ENCODE measurements around the gene PTPRT.
"Not testable (repeated sequence)": the region's sequence is repeated elsewhere in the genome, so short reads cannot be mapped to it uniquely, and the experiment has no call there.

Gene PTPRT

DNA sequence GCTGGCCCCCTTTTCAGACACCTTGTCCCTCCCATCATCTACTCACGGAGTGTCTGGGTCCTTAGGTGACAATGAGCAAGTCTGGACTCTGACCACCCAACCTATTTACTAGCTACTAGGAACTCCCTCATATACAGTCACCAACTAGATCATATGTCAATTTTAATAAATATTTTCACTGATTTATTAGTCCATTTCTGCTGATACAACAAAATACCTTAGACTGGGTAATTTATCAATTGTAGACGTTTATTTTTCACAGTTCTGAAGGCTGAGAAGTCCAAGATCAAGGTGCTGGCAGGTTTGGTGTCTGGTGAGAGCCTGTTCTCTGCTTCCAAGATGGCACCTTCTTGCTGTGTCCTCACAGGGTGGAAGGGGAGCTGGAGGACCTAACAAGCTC lies 229.7 kb downstream of the PTPRT start:
- DNase-seq, result no peak

DNA sequence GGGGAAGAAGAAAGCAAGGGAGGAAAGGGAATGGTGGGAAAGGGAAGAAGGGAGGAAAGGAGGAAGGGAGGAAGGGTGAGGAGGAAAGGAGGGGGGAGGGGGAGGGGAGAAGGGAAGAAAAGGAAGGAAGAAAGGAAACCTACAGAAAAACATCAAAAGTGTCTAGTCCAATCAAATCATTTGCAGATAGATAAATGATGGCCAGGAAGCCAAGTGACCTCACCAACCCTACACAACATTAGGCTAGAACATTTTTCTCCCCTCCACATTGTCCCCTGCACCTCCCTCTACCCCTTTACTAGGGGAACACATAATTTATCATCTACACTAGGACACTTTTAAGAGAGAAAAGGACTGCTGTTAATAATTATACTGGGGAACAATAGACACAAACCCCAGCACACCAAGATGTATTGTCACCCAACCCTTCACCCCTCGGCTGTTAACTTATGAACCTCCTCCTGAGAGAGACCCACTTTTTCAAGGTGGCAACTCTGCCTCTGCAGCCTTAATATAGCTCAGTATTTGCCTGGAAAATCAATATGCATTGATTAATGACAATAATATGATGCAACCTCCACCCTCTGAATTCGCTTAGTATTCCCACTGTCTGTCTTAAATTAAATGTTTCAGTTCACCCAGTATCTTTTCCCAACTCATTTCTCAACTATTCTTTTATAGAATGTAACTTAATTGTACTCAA lies 231.2 kb downstream of the PTPRT start:
- DNase-seq, result no peak

GRCh38 chr20:42957704-42958095 lies 232.0 kb downstream of the PTPRT start:
- DNase-seq, result no peak

- no peak for DNase-seq
These were observed 232.5 kb downstream of the PTPRT start for GRCh38 chr20:42957018-42957703.

DNA sequence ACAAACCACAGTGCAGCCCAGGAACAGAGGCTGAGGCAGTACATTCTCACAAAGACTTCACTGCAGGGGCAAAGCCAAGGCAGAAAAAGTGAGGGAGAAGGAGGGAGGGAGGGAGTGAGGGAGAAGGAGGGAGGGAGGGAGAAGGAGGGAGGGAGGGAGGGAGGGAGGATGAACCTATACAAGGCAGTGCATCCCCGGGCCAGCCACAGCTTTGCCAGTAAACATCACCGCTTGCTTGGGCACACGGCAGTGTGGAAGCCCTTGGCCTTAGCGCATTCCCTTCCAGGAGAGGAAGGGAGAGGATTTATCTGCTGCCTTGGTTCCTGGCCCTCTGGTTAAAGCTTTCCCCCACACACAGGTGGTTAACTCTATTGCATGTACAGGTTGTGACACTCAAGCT lies 234.0 kb downstream of the PTPRT start:
- DNase-seq, result no peak

DNA sequence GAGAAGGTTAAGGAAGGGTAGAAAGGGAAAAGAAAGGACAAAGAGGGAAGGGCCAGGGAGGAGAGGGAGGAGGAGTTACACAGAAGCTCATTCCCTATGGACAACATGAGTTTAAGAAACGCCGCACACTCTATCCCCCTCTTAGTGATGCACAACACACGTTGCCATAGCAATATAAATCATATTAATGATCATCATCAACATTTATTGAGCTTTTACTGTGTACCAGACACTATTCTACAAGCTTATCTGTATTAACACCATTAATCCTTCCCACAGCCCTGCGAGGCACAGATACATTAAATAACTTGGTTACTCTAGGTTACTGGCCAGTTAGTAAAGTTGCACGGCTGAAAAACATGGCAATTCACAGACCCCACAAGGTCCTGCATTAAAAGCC lies 234.8 kb downstream of the PTPRT start:
- DNase-seq, result no peak

GRCh38 chr20:42949950-42950349 lies 239.8 kb downstream of the PTPRT start:
- no peak for DNase-seq

DNA sequence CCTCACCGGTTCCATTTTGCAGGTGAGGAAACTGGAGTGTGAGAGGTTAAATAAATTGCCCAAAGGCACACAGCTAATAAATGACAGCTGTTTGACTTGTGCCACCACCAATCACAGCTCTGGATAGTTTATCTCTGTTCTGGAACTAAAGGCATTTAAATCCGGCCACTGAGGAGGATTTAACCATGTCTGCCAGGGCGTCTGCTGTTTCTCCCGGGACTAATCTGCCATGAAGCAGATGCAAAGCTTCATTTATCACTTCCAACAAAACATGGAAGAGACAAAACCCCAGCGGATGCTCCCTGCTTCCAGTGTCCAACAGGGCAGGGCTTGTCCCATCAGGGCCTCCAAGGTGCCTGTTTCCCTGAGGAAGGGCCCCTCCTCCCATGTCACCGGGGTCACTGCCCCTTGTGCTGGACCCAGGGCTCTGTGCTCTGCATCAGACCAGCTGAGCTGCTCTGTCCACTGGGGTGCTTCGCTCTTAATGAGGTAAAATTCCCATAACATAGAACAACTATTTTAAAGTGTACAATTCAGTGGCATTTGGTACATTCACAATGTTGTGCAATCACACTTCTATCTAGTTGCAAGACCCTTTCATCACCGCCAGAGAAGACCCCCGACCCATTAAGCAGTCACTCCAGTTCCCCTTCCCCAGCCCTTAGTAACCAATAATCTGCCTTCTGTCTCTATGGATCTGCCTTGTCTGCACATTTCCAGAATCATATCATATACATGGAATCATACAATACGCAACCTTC lies 244.3 kb downstream of the PTPRT start:
- no peak for DNase-seq

GRCh38 chr20:42941629-42942028 lies 248.1 kb downstream of the PTPRT start:
- DNase-seq, result no peak

GRCh38 chr20:42938441-42939205 lies 251.1 kb downstream of the PTPRT start:
- DNase-seq, result no peak

GRCh38 chr20:42936482-42936881 lies 253.2 kb downstream of the PTPRT start:
- DNase-seq, result no peak

DNA sequence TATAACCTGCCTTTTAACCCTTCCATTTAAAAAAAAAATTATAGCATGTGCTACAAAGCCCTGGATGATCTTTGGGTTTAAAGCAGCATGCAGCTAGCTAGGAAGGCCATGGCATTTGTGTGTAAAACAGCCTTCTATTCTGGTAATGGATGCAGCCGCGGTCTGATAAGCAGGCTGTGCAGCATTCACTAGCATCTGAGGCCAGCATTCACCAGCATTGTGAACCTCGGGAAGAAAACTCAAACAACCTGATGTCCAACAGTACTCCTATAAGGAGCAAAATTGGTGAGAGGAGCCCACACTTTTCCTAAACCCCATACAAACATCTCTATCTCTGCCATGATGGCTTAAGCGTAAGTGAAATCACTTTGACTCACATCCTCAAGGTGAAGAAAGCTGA lies 265.5 kb downstream of the PTPRT start:
- DNase-seq, result no peak

- no peak for DNase-seq
These were observed 266.3 kb downstream of the PTPRT start for GRCh38 chr20:42923348-42923918.

- no peak for DNase-seq
These were observed 268.9 kb downstream of the PTPRT start for GRCh38 chr20:42920776-42921175.

- DNase-seq, result no peak
These were observed 270.4 kb downstream of the PTPRT start for GRCh38 chr20:42919316-42919715.

DNA sequence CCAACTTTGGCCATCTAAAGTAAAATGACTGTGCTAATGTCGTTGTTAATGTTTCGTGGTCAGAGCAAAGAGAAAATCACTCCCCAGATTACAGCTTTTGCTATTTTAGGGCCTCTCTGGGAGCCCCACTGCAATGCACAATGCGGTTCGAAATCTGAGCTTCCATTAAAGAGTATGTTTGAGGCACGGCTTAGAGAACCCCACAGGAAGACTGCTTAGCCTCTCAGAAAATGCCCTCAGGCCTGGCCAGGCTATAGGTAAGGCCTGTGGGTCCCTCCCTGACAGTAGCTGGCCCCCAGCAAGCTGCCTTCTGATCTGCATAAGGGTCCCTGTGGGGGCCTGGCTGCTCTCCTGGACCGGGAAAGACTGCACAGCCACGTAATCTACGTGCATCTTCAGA lies 274.6 kb downstream of the PTPRT start:
- DNase-seq, result no peak

GRCh38 chr20:42914302-42914701 lies 275.4 kb downstream of the PTPRT start:
- DNase-seq, result no peak

GRCh38 chr20:42910808-42911207 lies 278.9 kb downstream of the PTPRT start:
- not testable (repeated sequence) for DNase-seq

GRCh38 chr20:42907730-42908129 lies 282.0 kb downstream of the PTPRT start:
- DNase-seq, result no peak

- DNase-seq, result no peak
These were observed 283.6 kb downstream of the PTPRT start for GRCh38 chr20:42906120-42906519.

DNA sequence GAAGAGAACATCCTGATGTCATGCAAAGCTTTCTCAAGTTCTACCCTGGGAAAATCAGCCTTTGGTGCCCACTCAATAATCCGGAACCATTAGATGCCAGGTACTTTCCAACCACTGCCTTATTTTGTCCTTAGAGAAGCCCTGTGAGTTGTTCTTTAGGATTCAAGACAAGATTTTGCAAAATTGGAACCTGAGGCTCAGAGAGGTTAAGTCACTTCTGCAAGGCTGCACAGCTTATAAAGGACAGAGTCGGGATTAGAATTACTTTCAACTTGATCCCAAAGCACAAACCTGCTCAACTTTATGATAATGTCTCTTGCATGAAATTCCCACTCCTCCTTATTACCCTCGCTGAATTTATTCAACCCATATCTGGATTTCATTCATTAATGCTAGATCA lies 287.2 kb downstream of the PTPRT start:
- no peak for DNase-seq

GRCh38 chr20:42901689-42902440 lies 287.8 kb downstream of the PTPRT start:
- DNase-seq, result no peak
